ENCODE measurements around the gene PBXIP1. TPM values are rescaled to one million over a fixed set of nuclear protein-coding genes. Genes with fewer than 3 reads are reported as not detected.
"Not testable (repeated sequence)": the region's sequence is repeated elsewhere in the genome, so short reads cannot be mapped to it uniquely, and the experiment has no call there.

PBXIP1 gene
- total and polyA plus RNA-seq, 2 experiments from 2014 or later, result 26.4 to 70.4 TPM

- peak overlapping the region; percentile 76 for H2AFZ ChIP-seq
- TF ChIP-seq EZH2phosphoT487 (IDR thresholded peaks at IDR 0.05; ENCODE audit: insufficient read depth, low read depth) (no peak), EZH2 (IDR thresholded peaks at IDR 0.05; ENCODE audit: insufficient read depth, poor library complexity, severe bottlenecking) (no peak)
- H3K27me3 ChIP-seq (replicated peaks; ENCODE audit: insufficient read depth), result no peaks in the 10 kb centered on the region
- WGBS, 2 experiments (ENCODE audit: low coverage in 1 of 2, low lambda C conversion rate in 2 of 2, missing lambda C conversion rate in 2 of 2), result 12 to 15% methylated on average over 34 to 38 of the region's 40 CpGs
- no peaks in the 10 kb centered on the region for H3K36me3 ChIP-seq (ENCODE audit: low read depth)
- H3F3A ChIP-seq (ENCODE audit: insufficient read depth), result peaks cover 5% of the 10 kb centered on the region; the same call in 1 of the 2 replicates
- H3K9me2 ChIP-seq (ENCODE audit: insufficient read depth), result no peaks in the 10 kb centered on the region
- peaks cover 13% of the 10 kb centered on the region for H3K79me2 ChIP-seq (ENCODE audit: insufficient read depth)
- H3K9me3 ChIP-seq (ENCODE audit: low read depth), result no peaks in the 10 kb centered on the region
- H3K4me1 ChIP-seq (ENCODE audit: insufficient read depth), result peaks cover 10% of the 10 kb centered on the region
- no peaks in the 10 kb centered on the region for H4K20me1 ChIP-seq (ENCODE audit: insufficient read depth)
- no peak overlapping the region; the same call in 1 of the 2 replicates for H3K27ac ChIP-seq
- H3K4me2 ChIP-seq (ENCODE audit: unreplicated experiment), result peak overlapping the region; percentile 79
- H3K9ac ChIP-seq, result peak overlapping the region; percentile 43
- peak overlapping the region; percentile 63 for H3K4me3 ChIP-seq
- DNase-seq, result peak; percentile 81
- in situ Hi-C loops (cut with MboI), result no loop called here
Measured at GRCh38 chr1:154998818-154999570, 43.1 kb upstream of the PBXIP1 start.

- Histone ChIP-seq H3K9me3 (ENCODE audit: low read depth) (no peaks in the 10 kb centered on the region), H3K4me2 (ENCODE audit: unreplicated experiment) (no peak overlapping the region), H2AFZ (no peak overlapping the region), H3K9ac (no peak overlapping the region), H4K20me1 (ENCODE audit: insufficient read depth) (no peaks in the 10 kb centered on the region), H3K27me3 (replicated peaks; ENCODE audit: insufficient read depth) (no peaks in the 10 kb centered on the region), H3K4me3 (no peak overlapping the region), H3K4me1 (ENCODE audit: insufficient read depth) (peaks cover 10% of the 10 kb centered on the region), H3K36me3 (ENCODE audit: low read depth) (no peaks in the 10 kb centered on the region), H3F3A (ENCODE audit: insufficient read depth) (peaks cover 5% of the 10 kb centered on the region; the same call in 1 of the 2 replicates), H3K9me2 (ENCODE audit: insufficient read depth) (no peaks in the 10 kb centered on the region), H3K27ac (no peak overlapping the region), H3K79me2 (ENCODE audit: insufficient read depth) (peaks cover 6% of the 10 kb centered on the region)
- DNase-seq, result no peak
- WGBS, 2 experiments (ENCODE audit: low coverage in 1 of 2, low lambda C conversion rate in 2 of 2, missing lambda C conversion rate in 2 of 2), result 75 to 79% methylated on average over 15 to 16 of the region's 16 CpGs
- no peak for TF ChIP-seq EZH2 (IDR thresholded peaks at IDR 0.05; ENCODE audit: insufficient read depth, poor library complexity, severe bottlenecking)
- no peak for TF ChIP-seq EZH2phosphoT487 (IDR thresholded peaks at IDR 0.05; ENCODE audit: insufficient read depth, low read depth)
- in situ Hi-C loops (cut with MboI), result no loop called here
Measured at GRCh38 chr1:154998201-154998780, 42.4 kb upstream of the PBXIP1 start.

- H3K4me3 ChIP-seq, result no peak overlapping the region
- H3K27me3 ChIP-seq (replicated peaks; ENCODE audit: insufficient read depth), result no peaks in the 10 kb centered on the region
- 92 to 96% methylated on average over 15 of the region's 15 CpGs for WGBS, 2 experiments (ENCODE audit: low coverage in 1 of 2, low lambda C conversion rate in 2 of 2, missing lambda C conversion rate in 2 of 2)
- no peak overlapping the region for H3K4me2 ChIP-seq (ENCODE audit: unreplicated experiment)
- peaks cover 10% of the 10 kb centered on the region for H3K4me1 ChIP-seq (ENCODE audit: insufficient read depth)
- peaks cover 5% of the 10 kb centered on the region; the same call in 1 of the 2 replicates for H3F3A ChIP-seq (ENCODE audit: insufficient read depth)
- H3K36me3 ChIP-seq (ENCODE audit: low read depth), result no peaks in the 10 kb centered on the region
- no peak for DNase-seq
- H4K20me1 ChIP-seq (ENCODE audit: insufficient read depth), result no peaks in the 10 kb centered on the region
- H2AFZ ChIP-seq, result no peak overlapping the region
- H3K9me3 ChIP-seq (ENCODE audit: low read depth), result no peaks in the 10 kb centered on the region
- H3K9me2 ChIP-seq (ENCODE audit: insufficient read depth), result no peaks in the 10 kb centered on the region
- in situ Hi-C loops (cut with MboI), result no loop called here
- no peak overlapping the region for H3K27ac ChIP-seq
- H3K9ac ChIP-seq, result no peak overlapping the region
- TF ChIP-seq EZH2 (IDR thresholded peaks at IDR 0.05; ENCODE audit: insufficient read depth, poor library complexity, severe bottlenecking), result no peak
- TF ChIP-seq EZH2phosphoT487 (IDR thresholded peaks at IDR 0.05; ENCODE audit: insufficient read depth, low read depth), result no peak
- no peaks in the 10 kb centered on the region for H3K79me2 ChIP-seq (ENCODE audit: insufficient read depth)
Measured at GRCh38 chr1:154996966-154997701, 41.2 kb upstream of the PBXIP1 start.

- H3K4me3 ChIP-seq; H3K27me3 ChIP-seq (replicated peaks; ENCODE audit: insufficient read depth); H3K9me2 ChIP-seq (ENCODE audit: insufficient read depth); H3K79me2 ChIP-seq (ENCODE audit: insufficient read depth); H3K4me2 ChIP-seq (ENCODE audit: unreplicated experiment); H3K9ac ChIP-seq; H3K36me3 ChIP-seq (ENCODE audit: low read depth); H3F3A ChIP-seq (ENCODE audit: insufficient read depth); in situ Hi-C loops (cut with MboI); H2AFZ ChIP-seq; H4K20me1 ChIP-seq (ENCODE audit: insufficient read depth); H3K9me3 ChIP-seq (ENCODE audit: low read depth): not testable (repeated sequence)
- peaks cover 10% of the 10 kb centered on the region for H3K4me1 ChIP-seq (ENCODE audit: insufficient read depth)
- H3K27ac ChIP-seq, result peak overlapping the region; percentile 36
- 59 to 61% methylated on average over 13 of the region's 13 CpGs for WGBS, 2 experiments (ENCODE audit: low coverage in 1 of 2, low lambda C conversion rate in 2 of 2, missing lambda C conversion rate in 2 of 2)
- peak; percentile 86 for DNase-seq
Measured at GRCh38 chr1:154995301-154995983, 39.5 kb upstream of the PBXIP1 start.

Data from GM23248 (cell line).